GM12873 (cell line): ENCODE measurements around the gene SNW1.

Source experiments
- TF ChIP-seq, protein P1 (sequence below): IDR thresholded peaks from 2 replicates; pipeline ENCODE4 v1.5.1; 2012; ENCODE audit warnings: low read depth, mild to moderate bottlenecking, moderate library complexity, low read length, control low read depth; ENCODE audit not compliant: insufficient read depth; ENCODE audit errors: missing control alignments

The SNW1 gene

GRCh38 chr14:77730976-77731497 lies 29.9 kb downstream of the SNW1 start:
- TF ChIP-seq, protein P1, sequence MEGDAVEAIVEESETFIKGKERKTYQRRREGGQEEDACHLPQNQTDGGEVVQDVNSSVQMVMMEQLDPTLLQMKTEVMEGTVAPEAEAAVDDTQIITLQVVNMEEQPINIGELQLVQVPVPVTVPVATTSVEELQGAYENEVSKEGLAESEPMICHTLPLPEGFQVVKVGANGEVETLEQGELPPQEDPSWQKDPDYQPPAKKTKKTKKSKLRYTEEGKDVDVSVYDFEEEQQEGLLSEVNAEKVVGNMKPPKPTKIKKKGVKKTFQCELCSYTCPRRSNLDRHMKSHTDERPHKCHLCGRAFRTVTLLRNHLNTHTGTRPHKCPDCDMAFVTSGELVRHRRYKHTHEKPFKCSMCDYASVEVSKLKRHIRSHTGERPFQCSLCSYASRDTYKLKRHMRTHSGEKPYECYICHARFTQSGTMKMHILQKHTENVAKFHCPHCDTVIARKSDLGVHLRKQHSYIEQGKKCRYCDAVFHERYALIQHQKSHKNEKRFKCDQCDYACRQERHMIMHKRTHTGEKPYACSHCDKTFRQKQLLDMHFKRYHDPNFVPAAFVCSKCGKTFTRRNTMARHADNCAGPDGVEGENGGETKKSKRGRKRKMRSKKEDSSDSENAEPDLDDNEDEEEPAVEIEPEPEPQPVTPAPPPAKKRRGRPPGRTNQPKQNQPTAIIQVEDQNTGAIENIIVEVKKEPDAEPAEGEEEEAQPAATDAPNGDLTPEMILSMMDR = no peak

DNA sequence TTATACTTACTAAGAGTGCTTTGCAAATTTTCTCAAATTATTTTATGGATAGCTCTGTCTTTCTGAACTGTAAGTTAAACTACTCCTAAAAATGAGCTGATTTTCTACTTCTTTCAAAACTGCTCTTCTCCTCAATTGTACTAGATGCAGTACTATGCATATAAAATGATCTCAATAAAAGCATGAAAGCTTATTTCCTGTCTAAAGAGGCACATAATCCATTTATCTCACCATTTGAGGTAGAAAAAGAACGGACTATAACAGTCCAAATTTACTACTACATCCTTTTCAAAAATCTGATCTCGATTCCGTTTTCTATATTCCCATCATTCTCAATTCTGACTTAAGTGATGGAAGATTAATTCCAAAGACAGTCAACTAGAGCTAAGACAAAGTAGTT lies 38.7 kb downstream of the SNW1 start:
- TF ChIP-seq, protein P1 = no peak

DNA sequence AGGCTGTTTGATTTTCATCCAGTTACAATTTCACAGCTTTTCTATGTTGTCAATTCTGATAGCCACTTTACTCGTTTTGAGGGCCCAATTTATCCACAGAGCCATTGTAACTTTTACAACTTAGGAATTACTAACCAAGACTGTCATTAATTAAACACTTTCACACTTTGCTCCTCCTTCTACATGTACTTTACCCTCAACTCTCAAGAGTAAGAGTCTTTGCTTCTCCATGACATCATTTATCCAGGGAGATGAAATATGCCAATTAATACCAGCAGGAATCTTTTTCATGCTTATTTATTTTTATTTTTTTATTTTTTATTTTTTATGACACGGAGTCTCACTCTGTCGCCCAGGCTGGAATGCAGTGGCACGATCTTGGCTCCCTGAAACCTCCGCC lies 39.5 kb downstream of the SNW1 start:
- TF ChIP-seq, protein P1 = no peak

DNA sequence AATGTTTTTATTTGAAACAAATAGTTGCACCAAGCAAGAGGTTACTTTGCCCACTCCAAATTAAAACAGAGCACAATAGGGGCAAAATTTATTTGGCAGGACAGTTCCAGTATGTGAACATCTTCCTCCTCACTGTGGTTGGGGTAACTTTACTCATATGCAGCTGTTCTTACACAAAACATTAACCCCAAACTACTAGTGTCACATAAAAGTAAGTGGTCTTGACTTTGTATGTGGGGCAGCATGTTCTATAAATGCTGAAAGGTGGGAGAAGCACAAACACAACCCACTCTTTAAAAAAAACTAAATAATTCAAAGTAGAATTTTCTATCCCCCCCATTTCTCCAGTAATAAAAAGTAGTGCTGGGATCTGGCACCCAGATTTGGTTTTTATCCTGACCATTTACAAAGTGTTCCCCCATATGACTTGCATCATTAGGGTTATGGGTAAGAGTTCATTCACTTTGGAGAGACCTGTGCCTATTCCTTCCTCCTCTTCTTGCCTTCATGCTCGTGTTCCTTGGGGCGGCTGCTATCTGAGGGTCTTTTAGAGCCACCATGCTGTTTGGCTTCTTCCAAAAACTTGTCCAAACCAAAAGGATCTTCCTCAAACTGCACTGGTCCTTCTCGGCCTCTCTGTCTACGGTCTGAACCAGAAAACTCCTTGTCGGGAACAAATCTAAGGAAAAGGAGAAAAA lies 43.2 kb downstream of the SNW1 start:
- TF ChIP-seq, protein P1 = no peak

DNA sequence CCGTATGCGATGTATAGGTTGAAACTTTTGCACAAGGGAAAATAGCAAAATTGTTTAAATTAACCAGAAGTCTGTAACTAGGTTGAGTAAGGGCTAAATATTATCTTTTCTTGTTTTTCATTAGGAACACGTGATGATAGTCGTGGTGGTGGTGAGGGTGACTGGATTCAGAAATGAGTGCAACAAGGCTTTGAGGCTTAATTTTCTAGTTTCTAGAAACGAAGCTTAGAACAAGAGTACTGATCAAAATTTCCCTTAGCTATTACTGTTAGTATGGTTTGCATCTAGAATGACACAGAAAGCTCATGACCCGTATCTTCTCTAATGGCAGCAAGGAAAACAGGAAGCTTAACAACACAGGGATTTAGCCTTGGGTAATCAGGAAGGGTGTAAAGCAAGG lies 46.0 kb downstream of the SNW1 start:
- TF ChIP-seq, protein P1 = no peak

DNA sequence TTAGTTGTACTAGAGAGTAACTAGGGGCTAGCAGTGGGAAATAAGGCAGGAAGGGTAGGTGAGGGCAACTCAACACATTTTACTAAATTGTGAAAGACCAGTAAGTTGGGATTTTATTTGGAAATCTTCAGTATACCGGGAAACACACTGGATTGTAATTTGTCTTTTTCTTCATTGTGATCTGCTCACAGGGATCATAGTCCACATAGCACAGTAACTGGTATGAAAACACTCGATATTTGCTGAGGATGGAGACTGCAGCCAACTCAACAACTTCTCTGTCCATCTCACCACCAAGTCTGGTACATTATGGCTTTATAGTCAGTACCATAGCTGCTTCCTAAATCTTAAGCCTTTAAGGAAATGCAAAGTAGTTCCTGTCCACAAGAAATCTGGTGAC lies 50.6 kb downstream of the SNW1 start:
- TF ChIP-seq, protein P1 = no peak

DNA sequence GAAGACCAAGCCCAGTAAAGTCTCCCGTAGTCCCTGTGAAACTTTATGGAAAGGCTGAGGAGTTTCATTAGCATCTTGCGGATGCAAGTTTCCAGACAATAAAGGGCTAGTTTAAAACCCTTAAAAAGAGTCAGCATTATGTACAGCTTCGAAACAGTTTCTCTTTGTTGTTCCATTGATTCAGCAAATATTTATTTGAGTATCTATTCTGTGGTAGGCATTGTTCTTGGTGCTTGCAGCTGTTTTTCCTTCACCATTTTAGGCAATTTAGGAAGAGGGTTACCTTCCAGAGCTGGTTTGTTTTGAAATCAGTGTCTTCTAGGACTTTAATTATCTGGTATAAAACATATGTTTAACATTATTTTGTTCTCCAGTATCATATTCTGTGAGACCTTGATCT lies 51.5 kb downstream of the SNW1 start:
- TF ChIP-seq, protein P1 = no peak
